Stimulated activated CD4-positive, alpha-beta T cell treated with anti-CD3 and anti-CD28 coated beads, Interleukin-15, amount 100 ng/mL, for 24 hours (primary cell): Measurements from ENCODE around the gene SLC4A4.

ENCODE experiments used
- DNase-seq: peaks from one replicate; pipeline ENCODE4 v3.0.0-alpha.2; 2020

The SLC4A4 gene

DNA sequence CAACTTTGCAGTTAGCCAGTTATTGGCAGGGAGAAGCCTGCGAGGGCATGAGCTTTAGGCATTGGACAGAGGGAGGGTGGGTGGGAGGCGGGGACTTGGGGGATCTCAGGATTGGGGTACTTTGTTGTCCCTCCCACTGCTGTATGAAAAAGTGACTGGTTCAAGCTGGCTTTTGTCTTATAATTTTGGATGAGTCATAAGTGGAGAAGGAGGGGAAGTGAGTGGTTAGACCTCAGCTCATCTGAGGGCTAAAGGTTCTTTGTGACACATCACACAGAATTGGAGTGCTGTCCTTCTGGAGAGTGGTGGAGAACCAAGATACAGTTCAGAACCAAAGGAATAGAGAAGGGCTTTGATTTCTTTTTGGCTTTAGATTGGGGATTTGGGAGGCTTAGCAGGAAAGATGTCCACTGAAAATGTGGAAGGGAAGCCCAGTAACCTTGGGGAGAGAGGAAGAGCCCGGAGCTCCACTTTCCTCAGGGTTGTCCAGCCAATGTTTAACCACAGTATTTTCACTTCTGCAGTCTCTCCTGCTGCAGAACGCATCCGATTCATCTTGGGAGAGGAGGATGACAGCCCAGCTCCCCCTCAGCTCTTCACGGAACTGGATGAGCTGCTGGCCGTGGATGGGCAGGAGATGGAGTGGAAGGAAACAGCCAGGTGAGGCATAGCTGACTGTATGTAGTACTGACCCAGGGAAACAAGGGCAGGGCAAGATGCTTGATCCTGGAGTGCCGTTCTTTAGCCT is at the start of gene SLC4A4:
Gene SLC4A4 (plus strand): TSS at position 175 of the 748 bp plus-strand sequence.
- DNase-seq, result no peak

DNA sequence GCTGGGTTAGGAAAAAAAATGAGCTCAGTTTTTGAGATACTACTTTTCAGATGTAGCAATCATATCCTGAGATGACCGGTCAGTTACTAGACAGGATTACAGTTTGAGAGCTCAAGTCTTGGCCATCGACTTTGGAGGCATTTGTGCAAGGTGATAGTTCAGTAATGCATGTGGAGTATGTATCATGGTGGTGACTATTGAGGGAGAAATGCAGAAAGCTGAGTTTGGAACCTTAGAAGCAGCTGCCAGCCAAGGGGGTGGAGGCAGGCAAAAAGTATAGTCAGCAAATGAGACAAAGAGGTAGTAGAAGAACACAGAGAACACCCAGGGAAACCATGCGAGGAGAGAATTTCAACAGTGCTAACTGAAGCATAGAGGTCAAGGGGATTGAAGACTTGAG is 48.7 kb upstream of the SLC4A4 start:
- DNase-seq, result no peak

DNA sequence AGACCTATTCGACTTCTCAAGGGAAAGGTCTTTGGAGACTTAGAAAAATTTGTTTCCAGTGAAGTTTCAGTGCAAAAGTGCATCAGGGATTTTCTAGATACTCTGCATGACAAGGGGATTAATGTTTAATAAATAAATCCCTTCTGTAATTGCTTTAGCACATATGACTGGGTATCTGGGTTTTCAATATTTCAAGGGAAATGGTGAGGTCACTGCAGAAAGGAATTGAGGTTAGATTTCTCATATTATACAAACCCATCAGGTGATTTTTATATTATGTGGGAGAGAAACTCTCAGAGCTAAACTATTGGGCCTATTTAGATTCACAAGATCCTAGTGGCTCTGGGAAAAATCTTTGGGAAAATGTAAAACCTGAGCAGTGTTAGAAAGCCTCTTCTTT is 48.3 kb upstream of the SLC4A4 start:
- no peak for DNase-seq

DNA sequence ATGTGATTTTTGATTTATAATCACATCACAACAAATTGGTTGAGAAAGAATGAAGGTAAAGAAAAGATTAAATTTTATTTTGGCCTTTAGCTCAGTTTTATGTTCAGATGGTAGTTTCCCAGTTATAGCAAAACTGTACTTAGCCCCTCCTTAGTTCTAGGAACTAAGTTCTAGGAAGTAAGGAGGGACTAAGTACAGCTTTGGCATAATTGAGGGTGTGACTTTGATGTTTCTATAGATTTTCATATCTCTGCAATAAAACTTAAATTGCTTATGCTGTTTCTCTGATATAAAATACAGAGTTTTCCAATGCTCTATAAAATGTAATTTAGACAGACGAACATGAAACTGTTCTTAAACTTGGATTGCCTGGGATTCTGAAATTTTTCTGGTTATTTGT is 46.6 kb upstream of the SLC4A4 start:
- DNase-seq, result no peak

GRCh38 chr4:71293705-71294104 is 45.1 kb upstream of the SLC4A4 start:
- no peak for DNase-seq

DNA sequence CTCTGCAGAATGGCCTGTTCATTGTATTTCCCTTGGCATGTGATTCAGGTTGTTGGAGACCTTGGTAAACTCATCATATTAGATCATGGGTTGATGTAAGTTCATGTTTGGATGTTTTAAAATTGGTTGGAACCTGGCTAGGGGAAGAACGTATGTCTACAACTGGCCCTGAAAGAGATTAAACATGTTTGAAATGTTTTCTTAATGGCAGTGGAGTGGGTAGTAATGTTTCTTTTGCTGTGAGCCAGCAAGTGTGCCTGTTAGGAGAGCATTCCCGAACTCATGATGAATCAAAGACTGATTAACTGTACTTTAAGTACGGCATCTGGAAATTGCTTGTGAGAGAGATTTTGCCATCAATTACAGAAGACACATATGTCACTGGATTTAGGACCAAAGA is 44.5 kb upstream of the SLC4A4 start:
- DNase-seq, result no peak

DNA sequence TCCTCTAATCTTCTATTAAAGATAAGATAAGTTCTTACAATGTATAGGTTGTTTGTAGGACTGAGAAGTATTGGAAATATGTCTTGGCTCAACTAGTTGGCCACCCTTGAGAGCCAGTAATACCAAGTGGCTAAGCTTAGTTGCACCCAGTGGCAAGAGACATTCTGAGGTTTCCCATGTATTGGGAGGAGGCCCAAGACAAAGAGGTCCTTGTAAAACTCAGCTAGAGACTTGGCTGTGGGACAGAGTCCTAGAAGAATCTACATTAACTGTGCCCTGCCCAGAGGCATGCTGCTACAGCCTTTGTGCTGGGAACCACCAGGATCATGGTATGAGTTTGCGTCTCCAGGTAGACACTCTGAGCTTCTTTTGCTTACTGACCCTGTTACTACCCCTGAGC is 41.9 kb upstream of the SLC4A4 start:
- no peak for DNase-seq

DNA sequence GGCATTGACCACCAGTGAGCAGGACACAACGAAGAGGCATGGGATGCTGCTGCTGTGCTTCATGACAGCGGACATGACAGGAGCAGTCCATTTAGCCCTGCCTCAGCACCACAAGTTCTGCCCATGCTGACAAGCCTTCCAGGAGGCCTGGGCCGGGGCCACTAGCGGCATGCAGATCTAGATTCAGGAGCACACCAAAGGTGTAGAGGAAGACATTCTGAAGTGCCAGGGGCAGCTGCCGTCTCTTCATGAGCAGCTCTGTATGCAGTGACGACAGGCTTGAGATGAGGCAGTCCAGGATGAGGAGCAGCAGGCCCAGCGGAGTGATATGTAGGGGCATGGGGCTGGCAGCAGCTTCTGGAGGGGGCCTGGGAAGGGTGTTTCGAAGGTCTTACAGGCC is 38.5 kb upstream of the SLC4A4 start:
- DNase-seq, result no peak

DNA sequence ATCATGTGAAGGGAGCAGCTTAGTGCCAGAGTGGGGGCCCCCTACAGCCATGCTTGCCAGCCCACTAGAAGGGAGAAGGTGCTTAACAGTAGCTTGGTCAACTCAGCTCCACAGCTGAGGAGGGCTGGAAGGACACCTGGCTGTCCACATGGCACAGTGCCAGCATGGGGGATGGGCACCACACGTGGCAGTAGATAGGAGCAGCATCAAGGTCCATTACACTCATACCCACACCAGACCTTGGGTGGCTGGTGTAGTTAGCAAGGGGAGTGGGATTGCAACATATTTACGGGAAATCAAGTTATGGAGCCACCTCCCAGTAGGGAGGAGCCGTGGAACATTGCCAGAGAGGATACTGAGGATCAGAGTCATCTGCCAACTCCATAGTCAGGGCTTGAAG is 37.9 kb upstream of the SLC4A4 start:
- no peak for DNase-seq

- no peak for DNase-seq
Measured at GRCh38 chr4:71303287-71303686, 35.5 kb upstream of the SLC4A4 start.

DNA sequence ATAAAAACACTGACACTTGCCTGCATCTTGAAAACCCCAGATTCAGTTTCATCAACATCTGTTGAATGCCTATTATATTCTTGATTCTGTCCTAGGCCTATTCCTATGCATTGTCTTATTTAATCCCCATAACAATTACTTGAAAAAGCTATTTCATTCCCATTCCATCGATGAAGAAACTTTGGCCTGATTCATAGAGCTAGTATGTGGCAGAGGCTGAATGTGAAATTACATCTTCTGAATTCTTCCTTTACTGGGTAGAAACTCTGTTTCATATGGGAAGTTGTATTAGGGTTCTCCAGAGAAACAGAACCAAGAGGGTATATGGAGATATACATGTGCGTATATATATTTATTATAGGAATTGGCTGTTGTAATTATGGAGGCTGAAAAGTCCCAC is 35.0 kb upstream of the SLC4A4 start:
- no peak for DNase-seq

DNA sequence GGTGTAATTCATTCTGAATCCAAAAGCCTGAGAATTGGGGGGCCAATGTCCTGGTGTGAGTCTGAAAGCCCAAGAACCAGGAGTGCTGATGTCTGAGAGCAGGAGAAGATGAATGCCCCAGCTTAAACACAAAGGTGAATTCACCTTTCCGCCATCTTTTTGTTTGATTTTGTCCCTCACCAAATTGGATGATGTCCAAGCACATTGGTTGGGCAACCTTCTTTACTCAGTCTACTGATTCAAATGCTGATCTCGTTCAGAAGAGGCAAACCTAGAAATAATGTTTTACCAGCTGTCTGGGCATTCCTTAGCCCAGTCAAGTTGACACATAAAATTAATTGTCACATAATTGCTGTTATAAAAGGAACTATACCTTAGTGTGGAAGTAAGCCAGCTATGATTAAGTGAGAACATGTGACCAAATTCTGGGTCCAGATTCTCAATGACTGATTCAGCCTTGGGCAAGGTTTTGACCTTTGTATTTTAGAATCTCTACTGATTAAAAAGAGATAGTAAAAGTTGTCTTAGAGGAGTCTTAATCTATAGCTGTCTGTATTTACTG is 34.5 kb upstream of the SLC4A4 start:
- DNase-seq, result no peak

- DNase-seq, result no peak
Measured at GRCh38 chr4:71307729-71308128, 31.1 kb upstream of the SLC4A4 start.

- DNase-seq, result no peak
Measured at GRCh38 chr4:71322425-71322824, 16.4 kb upstream of the SLC4A4 start.

DNA sequence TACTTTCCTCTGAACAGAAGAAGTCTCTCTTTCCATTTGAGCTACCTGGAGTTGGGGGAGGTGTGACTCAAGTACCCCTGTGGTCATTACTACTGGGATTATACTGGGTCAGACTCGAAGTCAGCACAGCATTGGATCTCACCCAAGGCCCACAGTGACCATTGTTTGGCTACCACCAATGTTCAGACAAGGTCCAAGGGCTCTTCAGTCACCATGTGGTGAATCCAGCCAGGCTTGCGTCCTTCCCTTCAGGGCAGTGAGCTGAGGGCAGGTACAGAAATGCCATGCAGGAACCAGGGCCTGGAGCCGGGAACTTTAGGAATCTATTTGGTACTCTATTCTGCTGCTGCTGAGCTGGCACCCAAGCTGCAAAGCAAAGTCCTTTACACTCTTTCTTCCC is 5.5 kb upstream of the SLC4A4 start:
- DNase-seq, result no peak

GRCh38 chr4:71333960-71334359 is 4.9 kb upstream of the SLC4A4 start:
- no peak for DNase-seq

- no peak for DNase-seq
Measured at GRCh38 chr4:71334465-71334882, 4.3 kb upstream of the SLC4A4 start.

DNA sequence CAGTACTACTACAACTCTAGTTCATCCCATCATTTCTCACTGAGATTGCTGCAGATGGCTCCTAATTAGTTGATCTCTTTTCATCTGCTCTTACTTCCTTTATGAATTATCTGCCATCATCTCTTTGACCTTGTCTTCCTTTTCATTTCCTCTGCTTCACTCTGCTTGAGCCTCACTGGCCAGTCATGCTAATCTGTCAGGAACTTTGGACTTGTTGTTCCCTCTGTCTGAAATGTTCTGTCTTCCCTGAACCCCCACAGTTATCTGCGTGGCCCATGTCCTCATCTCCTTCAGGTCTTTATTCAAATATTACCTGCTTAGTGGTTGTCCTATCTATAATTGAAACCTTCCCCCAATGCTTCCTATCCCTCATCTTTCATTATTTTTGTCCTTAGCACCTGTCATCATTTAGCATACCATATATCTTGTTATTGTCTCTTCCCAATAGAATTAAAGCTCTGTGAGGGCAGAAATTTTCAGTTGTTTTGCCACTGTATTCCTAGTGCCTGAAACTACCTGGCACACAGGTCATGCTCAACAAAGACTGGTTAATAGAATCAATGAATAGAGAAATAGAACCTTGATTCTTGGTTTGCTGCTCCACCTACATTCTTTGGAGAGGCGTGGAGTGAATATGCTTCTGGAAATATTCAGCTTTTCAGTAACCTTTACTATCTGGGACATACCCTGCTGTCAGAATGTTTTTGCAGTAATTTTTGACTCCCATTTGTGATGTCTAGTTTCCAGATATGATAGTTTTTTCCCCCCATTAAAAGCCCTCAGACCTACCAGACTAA is 5.0 kb downstream of the SLC4A4 start:
- DNase-seq, result no peak

- DNase-seq, result no peak
Measured at GRCh38 chr4:71346710-71347109, 7.9 kb downstream of the SLC4A4 start.

DNA sequence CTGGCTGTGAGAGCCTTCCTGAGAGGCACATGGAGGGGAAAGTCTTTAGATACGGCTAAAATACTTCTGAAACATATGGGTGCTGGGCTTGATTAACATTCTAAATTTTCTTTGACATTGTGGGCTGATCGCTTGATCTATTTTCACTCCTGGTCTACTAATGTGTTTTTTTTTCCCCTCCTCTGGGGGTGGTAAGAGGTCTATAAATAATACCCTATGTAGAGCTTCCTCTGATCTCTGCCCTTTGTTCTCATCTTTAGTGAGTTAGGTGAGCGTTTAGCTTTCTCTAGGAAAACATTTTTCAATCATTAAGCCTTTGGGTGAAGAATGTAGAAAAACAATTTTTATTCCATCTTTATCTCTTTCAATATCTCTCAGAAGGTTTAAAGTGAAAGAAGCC is 9.8 kb downstream of the SLC4A4 start:
- no peak for DNase-seq

DNA sequence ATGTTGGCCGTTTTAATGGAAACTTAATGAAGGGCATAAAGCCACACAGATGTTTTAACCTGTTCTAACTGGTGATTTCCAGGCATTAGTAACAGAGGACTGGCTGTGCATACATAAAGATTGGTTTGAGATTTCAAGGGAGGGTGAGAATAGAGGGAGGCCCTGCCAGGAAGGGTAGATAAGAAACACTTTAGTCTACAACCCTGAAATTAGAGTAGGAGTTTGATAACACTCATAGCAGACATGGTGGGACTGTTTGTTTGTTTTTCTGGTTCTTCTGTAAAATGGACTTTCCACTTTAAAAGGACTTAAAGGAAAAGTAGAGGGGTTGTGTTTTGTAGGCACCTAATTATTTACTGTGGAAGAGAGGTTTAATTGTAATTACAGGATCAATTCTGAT is 16.2 kb downstream of the SLC4A4 start:
- no peak for DNase-seq

GRCh38 chr4:71355971-71356370 is 17.2 kb downstream of the SLC4A4 start:
- no peak for DNase-seq

DNA sequence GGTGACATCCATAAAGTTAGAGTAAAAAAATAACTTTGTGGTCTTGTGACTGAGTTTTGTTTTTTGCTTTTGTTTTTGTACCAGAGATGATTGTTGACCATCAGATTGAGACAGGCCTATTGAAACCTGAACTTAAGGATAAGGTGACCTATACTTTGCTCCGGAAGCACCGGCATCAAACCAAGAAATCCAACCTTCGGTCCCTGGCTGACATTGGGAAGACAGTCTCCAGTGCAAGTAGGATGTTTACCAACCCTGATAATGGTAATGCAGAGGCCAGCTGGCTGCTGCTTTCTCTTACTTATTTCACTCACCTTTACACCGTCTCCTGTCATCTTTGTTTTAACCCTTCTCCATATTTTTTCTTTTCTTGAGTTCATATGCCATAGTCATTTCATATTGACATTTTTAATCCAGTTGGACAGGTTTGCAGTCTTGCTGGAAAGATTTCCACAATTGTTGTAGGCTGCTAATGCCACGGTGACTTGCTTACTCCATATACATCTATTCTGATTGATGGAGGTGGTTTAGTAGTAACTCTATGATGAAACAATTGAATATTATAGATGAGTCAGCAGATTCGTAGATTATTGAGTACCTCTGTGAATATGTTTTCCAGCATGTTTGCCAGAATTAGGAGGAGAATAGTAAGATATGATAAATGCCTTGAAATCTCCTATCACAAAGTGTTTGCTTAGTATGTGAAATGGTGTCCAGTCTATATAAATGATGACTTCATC is 18.3 kb downstream of the SLC4A4 start:
- DNase-seq, result no peak

DNA sequence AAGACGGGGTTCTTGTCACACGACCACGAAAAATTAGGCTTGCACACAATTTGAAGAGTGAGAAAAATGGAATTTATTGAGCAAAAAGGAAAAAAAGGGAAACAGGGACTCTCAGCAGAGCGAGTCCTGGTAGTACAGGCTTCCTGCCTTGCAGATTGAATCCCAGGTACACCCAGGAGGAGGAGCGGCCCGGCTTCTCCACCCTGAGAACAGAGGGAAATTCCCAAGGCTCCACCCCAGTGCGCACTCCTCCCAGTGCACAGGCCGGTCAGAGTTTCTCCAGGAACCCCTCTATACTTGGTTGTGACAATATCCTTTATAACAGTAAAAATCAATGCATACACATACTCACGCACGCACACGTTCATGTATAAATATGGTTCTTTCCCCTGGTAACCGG is 22.0 kb downstream of the SLC4A4 start:
- DNase-seq, result no peak
